Activated T-cell treated with anti-CD3 and anti-CD28 coated beads for 24 hours (primary cell): Measurements from ENCODE around the gene TRAK2.
"Not testable (repeated sequence)": the region's sequence is repeated elsewhere in the genome, so short reads cannot be mapped to it uniquely, and the experiment has no call there.

Experiments used
- DNase-seq: peaks from one replicate; pipeline ENCODE4 v3.0.0-alpha.2; 2020; ENCODE audit warnings: low read depth

Gene TRAK2, protein sequence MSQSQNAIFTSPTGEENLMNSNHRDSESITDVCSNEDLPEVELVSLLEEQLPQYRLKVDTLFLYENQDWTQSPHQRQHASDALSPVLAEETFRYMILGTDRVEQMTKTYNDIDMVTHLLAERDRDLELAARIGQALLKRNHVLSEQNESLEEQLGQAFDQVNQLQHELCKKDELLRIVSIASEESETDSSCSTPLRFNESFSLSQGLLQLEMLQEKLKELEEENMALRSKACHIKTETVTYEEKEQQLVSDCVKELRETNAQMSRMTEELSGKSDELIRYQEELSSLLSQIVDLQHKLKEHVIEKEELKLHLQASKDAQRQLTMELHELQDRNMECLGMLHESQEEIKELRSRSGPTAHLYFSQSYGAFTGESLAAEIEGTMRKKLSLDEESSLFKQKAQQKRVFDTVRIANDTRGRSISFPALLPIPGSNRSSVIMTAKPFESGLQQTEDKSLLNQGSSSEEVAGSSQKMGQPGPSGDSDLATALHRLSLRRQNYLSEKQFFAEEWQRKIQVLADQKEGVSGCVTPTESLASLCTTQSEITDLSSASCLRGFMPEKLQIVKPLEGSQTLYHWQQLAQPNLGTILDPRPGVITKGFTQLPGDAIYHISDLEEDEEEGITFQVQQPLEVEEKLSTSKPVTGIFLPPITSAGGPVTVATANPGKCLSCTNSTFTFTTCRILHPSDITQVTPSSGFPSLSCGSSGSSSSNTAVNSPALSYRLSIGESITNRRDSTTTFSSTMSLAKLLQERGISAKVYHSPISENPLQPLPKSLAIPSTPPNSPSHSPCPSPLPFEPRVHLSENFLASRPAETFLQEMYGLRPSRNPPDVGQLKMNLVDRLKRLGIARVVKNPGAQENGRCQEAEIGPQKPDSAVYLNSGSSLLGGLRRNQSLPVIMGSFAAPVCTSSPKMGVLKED

GRCh38 chr2:201451292-201452057, at the start of gene TRAK2, which contains the start of gene STRADB:
TSS of gene TRAK2 (minus strand) at chr2:201451458. CDS start at chr2:201420507, 30,951 bp downstream.
TSS of gene STRADB (plus strand) at chr2:201451740. CDS start at chr2:201454841, 3,101 bp downstream.
- DNase-seq: peak; percentile 95

DNA sequence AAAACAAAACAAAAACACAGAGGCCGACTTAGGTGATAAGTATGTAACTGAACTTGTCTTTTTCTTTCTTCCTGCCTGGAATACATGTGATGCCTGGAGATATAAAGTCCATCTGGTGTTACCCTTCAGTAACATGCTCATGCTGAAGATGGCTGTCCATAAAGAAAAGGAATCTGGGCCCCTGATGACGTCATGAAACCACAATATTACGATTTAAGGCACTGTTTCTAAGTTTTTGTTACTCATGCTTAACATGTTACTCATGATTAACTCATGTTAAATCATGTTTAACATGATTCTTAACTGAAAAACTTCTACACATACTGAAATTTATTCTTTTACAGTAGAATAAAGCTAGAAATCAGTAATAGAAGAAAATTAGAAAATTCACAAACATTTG, 49.3 kb upstream of the TRAK2 start:
- no peak for DNase-seq

DNA sequence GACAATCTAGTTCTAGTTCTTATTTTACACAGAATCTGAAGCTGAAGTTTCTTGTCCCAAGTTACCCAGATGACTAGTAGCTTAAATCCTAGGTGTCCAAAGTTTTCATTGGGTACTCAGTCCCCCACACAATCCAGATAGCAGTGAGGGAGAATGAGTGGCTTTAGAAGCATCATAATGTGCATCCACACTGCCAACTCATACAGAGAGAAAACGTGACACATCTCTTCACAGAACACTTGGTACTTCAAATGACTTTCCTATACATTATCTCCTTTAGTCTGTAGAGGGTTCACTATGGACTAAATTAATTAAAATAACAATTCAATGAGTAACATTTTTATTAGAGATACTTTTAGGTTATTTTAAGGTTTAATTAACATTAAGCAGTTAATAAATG, 45.5 kb upstream of the TRAK2 start:
- no peak for DNase-seq

GRCh38 chr2:201490291-201490690, 39.0 kb upstream of the TRAK2 start:
- DNase-seq: no peak

GRCh38 chr2:201484805-201485204, 33.5 kb upstream of the TRAK2 start:
- no peak for DNase-seq

- DNase-seq: not testable (repeated sequence)
Measured at GRCh38 chr2:201483758-201484157, 32.5 kb upstream of the TRAK2 start.

GRCh38 chr2:201483342-201483741, 32.1 kb upstream of the TRAK2 start:
- DNase-seq: no peak

DNA sequence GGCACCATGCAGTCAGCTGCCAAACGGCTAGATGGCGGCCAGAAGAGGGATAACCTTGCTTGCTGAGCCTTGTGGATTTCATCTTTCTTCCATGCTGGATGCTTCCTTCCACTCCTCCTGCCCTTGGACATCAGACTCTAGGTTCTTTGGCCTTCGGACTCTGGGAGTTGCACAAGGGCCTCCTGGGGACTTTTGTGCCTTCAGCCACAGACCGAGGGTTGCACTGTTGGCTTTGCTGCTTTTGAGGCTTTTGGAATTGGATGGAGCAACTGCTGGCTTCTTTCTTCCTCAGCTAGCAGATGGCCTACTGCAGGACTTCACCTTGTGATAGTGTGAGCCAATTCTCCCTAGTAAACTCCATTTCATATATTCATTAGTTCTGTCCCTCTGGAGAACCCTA, 31.3 kb upstream of the TRAK2 start:
- DNase-seq: no peak

DNA sequence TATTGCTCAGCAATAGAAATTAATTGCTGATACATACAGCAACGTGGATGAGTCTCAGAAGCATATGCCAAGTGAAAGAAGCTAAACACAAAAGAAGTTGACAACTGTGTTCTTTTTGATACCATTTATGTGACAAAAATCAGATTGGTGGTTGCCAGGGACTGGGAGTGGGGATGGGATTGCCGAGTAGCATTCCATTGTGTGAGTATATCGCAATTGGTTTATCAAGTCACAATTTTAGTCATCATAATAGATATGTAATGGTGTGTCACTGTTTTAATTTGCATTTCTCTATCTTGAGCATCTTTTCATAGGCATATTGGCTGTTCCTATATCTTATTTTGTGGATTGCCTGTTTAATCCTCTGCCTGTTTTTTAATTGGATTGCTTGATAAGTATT, 21.2 kb upstream of the TRAK2 start:
- no peak for DNase-seq

- DNase-seq: no peak
Measured at GRCh38 chr2:201471732-201472393, 20.6 kb upstream of the TRAK2 start.

DNA sequence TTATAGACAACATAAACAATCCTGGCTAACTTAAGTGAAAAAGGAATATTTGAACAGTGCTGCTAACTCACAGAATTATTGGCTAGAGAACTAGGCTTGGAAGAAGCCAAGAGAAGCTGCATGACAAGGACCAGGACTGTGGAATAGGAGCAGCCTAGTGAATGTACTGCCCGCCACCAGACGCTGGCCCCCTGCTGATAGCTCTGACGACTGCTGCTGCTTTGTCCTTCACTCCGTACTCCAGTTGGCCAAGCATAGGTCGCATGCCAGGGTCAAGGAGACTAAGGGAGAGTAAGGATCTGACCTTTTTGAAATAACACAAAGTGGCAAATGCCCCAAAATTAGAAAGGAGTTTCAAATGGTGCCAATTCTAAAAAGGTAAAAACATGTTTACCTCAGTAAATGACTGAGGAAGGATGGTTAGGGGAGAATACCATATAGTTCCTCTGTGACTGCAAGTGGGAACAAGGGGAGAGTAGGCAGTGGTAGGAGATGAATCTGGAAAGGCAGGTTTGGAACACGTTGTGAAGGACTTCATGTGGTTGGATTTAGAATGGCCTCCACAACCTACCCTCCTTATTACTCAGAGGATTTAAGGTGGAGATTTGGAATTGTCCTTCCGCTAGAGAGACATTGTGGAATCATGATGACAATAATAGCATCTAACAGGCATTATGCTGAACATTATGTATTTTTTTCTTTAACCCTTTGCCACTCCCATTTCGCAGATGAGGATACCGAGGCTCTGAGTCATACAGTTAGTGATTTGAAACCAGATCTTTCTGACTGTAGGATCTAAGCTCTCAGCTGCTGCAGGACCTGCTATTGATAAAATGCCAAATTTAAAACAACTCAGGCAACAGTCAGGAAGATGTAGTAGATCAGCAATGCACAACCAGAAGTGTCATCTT, 19.8 kb upstream of the TRAK2 start:
- no peak for DNase-seq

- DNase-seq: no peak
Measured at GRCh38 chr2:201467666-201468065, 16.4 kb upstream of the TRAK2 start.

DNA sequence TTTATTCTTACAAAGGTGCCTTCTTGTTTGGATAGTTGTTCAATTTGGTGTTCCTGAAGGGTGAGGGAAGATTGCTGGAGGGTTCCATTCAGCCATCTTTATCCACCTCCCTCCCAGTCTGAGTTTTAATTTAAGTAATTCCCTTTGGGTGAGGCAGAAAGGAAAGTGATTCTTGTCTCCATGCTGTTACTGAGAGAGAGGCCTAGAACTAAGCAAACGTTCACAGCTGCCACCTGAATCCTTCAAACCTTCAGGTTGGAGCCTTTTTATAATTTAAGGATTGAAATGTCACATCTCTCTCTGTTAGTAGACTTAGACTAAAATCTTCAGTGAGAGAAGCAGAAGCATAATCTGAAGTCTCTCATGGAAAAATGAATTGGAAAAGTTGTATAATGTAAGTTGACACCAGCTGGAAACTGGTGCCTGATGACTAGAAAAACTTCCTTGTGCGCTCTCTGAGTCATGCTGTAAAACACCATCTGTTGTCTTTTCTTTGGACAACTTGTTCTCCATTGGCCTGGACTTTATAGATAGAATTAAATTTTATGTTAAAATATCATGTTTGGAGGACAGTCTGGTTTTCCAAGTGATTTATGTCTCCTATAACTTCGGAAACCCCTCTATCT, 14.9 kb upstream of the TRAK2 start:
- no peak for DNase-seq

GRCh38 chr2:201465524-201465971, 14.3 kb upstream of the TRAK2 start:
- no peak for DNase-seq

DNA sequence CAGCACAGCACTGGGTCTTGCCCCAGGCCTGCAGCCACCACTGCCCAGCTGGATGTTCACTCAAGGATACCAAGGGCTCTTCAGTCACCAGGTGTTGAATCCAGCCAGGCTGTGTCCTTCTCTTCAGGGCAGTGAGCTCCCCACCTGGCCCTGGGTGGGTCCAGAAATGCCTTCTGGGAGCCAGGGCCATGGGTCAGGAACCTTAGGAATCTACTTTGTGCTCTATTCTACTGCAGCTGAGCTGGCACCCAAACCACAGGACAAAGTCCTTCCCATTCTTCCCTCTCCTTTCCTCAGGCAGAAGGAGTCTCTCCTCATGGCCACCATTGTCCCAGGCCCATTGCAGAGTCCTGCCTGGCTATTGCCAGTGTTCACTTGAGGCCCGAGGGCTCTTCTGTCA, 13.3 kb upstream of the TRAK2 start:
- DNase-seq: no peak

DNA sequence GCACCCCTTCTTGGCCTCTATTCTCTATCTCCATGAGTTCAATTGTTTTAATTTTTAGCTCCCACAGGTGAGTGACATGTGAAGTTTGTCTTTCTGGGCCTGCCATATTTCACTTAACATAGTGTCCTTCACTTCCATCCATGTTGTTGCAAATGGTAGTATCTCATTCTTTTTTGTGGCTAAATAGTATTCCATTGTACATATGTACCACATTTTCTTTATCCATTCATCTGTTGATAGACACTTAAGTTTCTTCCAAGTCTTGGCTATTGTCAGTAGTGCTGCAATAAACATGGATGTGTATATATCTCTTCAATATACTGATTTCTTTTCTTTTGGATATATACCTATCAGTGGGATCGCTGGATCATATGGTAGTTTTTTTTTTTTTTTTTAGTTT, 9.3 kb upstream of the TRAK2 start:
- no peak for DNase-seq

- no peak for DNase-seq
Measured at GRCh38 chr2:201458381-201458780, 7.1 kb upstream of the TRAK2 start.

DNA sequence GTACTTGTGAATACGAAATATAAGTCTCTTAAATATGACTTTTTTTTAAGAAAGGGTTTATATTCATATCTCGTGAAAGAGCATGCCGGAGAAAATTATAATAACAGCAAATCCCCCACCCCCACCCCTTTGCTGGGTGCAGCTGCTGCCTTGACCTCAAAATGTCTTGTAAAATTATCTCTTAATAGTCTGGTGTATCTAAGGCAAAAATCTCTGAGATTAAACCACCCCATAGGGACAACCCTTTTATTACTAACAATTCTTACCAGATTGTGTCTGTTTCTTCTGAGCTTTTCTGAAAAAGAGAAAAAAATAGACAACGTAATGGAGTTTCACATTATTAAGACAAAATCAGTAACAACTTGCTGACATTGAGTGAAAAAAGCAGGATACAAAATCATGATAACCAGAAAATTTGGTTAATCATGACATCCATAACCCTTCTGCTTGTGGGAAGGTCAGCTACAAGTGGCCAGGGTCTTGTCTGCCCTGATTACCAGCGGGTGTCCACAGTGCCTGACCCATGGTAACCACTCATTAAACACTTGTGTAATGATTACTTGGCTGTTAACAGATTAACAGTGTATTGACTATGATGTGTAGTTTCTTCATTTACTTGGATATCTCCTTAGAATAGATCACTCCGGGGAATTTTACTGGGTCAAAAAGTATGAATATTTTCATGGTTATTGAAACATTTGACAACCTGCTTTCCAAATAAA, 1.8 kb upstream of the TRAK2 start:
- no peak for DNase-seq
